HG02759 (cell line): ENCODE measurements around the gene TEX9.
"Not testable (repeated sequence)": the region's sequence is repeated elsewhere in the genome, so short reads cannot be mapped to it uniquely, and the experiment has no call there.

ENCODE experiments used
- ATAC-seq: cut with Tn5 transposase; IDR thresholded peaks from one replicate; pipeline ENCODE4 v1.9.1; 2021; ENCODE audit warnings: mild to moderate bottlenecking, moderate library complexity; ENCODE audit not compliant: unreplicated experiment

TEX9 gene

GRCh38 chr15:56361987-56362386 is 3.2 kb upstream of the TEX9 start:
- no peak for ATAC-seq

- no peak for ATAC-seq
These were observed 985 bp downstream of the TEX9 start for GRCh38 chr15:56366211-56366610.

GRCh38 chr15:56367156-56367555 is 1.9 kb downstream of the TEX9 start:
- no peak for ATAC-seq

GRCh38 chr15:56369234-56369633 is 4.0 kb downstream of the TEX9 start:
- no peak for ATAC-seq

GRCh38 chr15:56371495-56372147 is 6.4 kb downstream of the TEX9 start:
- ATAC-seq: peak; percentile 84

- ATAC-seq: not testable (repeated sequence)
These were observed 9.5 kb downstream of the TEX9 start for GRCh38 chr15:56374693-56375092.

- ATAC-seq: not testable (repeated sequence)
These were observed 12.6 kb downstream of the TEX9 start for GRCh38 chr15:56377822-56378221.

- ATAC-seq: no peak
These were observed 17.8 kb downstream of the TEX9 start for GRCh38 chr15:56383010-56383409.

- no peak for ATAC-seq
These were observed 20.7 kb downstream of the TEX9 start for GRCh38 chr15:56385908-56386307.

GRCh38 chr15:56390739-56391267 is 25.6 kb downstream of the TEX9 start:
- no peak for ATAC-seq

GRCh38 chr15:56393277-56393676 is 28.1 kb downstream of the TEX9 start:
- no peak for ATAC-seq

GRCh38 chr15:56394909-56395308 is 29.7 kb downstream of the TEX9 start:
- ATAC-seq: no peak

GRCh38 chr15:56397325-56397724 is 32.1 kb downstream of the TEX9 start:
- not testable (repeated sequence) for ATAC-seq

GRCh38 chr15:56399209-56399608 is 34.0 kb downstream of the TEX9 start:
- not testable (repeated sequence) for ATAC-seq

GRCh38 chr15:56410721-56411120 is 45.5 kb downstream of the TEX9 start:
- ATAC-seq: no peak

GRCh38 chr15:56411122-56411749 is 46.0 kb downstream of the TEX9 start:
- no peak for ATAC-seq

GRCh38 chr15:56413114-56413733 is 48.0 kb downstream of the TEX9 start:
- ATAC-seq: not testable (repeated sequence)

- ATAC-seq: no peak
These were observed 60.0 kb downstream of the TEX9 start for GRCh38 chr15:56425276-56425675.

- no peak for ATAC-seq
These were observed 60.8 kb downstream of the TEX9 start for GRCh38 chr15:56425976-56426375.

- ATAC-seq: no peak
These were observed 63.7 kb downstream of the TEX9 start for GRCh38 chr15:56428821-56429458.

- ATAC-seq: no peak
These were observed 67.1 kb downstream of the TEX9 start for GRCh38 chr15:56432304-56432703.
